ENCODE measurements around the gene ACBD4. TPM values are rescaled to one million over a fixed set of nuclear protein-coding genes. Genes with fewer than 3 reads are reported as not detected.
A peak's percentile ranks its signal among the peaks of the same experiment; 100 is the strongest.

The ACBD4 gene
- total RNA-seq, 2 experiments from 2014 or later = 12.4 to 12.6 TPM

- peaks cover 28% of the 10 kb centered on the region for H3K4me1 Mint-ChIP-seq (ENCODE audit: low read depth)
- H3K9me3 Mint-ChIP-seq = no peaks in the 10 kb centered on the region
- H3K27ac Mint-ChIP-seq = no peak overlapping the region
- DNase-seq (peak; percentile 27), ATAC-seq (no peak)
- peak overlapping the region; percentile 62 for H3K4me3 Mint-ChIP-seq
- no peaks in the 10 kb centered on the region for H3K27me3 Mint-ChIP-seq
- intact Hi-C loops (cut with micrococcal nuclease) = loop anchor here (5.0 kb wide), 1 partner anchor 173 kb away; the partner anchor contains the start of gene MAP3K14
- TF ChIP-seq, protein P1, sequence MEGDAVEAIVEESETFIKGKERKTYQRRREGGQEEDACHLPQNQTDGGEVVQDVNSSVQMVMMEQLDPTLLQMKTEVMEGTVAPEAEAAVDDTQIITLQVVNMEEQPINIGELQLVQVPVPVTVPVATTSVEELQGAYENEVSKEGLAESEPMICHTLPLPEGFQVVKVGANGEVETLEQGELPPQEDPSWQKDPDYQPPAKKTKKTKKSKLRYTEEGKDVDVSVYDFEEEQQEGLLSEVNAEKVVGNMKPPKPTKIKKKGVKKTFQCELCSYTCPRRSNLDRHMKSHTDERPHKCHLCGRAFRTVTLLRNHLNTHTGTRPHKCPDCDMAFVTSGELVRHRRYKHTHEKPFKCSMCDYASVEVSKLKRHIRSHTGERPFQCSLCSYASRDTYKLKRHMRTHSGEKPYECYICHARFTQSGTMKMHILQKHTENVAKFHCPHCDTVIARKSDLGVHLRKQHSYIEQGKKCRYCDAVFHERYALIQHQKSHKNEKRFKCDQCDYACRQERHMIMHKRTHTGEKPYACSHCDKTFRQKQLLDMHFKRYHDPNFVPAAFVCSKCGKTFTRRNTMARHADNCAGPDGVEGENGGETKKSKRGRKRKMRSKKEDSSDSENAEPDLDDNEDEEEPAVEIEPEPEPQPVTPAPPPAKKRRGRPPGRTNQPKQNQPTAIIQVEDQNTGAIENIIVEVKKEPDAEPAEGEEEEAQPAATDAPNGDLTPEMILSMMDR (IDR thresholded peaks at IDR 0.05) = no peak
- ChIA-PET CTCF (interaction anchor here (1.0 to 14.4 kb wide), 4 partner anchors 8 to 75 kb away, joined by 3 to 352 read pairs (median 4); partner anchors contain the start of gene ACBD4), POLR2A (interaction anchor here (1.1 to 1.4 kb wide), 3 partner anchors 9 to 53 kb away, joined by 4 to 5 read pairs (median 5); partner anchors contain the start of genes ACBD4 and HEXIM2)
- peaks cover 8% of the 10 kb centered on the region for H3K36me3 Mint-ChIP-seq (ENCODE audit: low read depth)
Measured at GRCh38 chr17:45144199-45145034, 8.9 kb downstream of the ACBD4 start.

DNA sequence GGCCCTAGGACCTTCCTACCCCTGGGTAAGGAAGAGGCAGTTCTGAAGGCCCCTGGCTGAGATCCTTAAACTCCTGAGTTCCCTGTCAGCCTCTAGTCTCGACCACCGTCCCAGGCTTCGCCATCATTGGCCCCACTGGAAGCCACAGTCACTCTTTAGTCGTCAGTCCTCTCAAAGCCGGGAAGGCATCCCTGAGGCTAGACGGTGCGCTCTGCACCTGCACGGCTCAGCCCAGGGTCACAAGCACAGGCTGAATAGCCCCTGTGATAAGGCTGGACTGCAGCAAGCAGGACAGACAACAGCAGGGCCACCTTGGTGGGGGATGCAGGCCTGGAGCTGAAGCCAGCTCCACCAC is 9.5 kb downstream of the ACBD4 start:
- ChIA-PET CTCF (interaction anchor here (14.4 kb wide), 1 partner anchor 9 kb away, joined by 352 read pairs; the partner anchor contains the start of gene ACBD4), POLR2A (interaction anchor here (0.9 to 8.5 kb wide), 2 partner anchors 8 to 16 kb away, joined by 5 to 64 read pairs; partner anchors contain the start of genes ACBD4 and HEXIM2)
- H3K27ac Mint-ChIP-seq = no peak overlapping the region
- no peak for DNase-seq
- peaks cover 28% of the 10 kb centered on the region for H3K4me1 Mint-ChIP-seq (ENCODE audit: low read depth)
- peaks cover 14% of the 10 kb centered on the region for H3K36me3 Mint-ChIP-seq (ENCODE audit: low read depth)
- H3K9me3 Mint-ChIP-seq = no peaks in the 10 kb centered on the region
- no peak for ATAC-seq
- TF ChIP-seq, protein P1 (IDR thresholded peaks at IDR 0.05) = no peak
- H3K27me3 Mint-ChIP-seq = no peaks in the 10 kb centered on the region
- H3K4me3 Mint-ChIP-seq = peak overlapping the region; percentile 33
- intact Hi-C loops (cut with micrococcal nuclease) = loop anchor here (5.0 kb wide), 1 partner anchor 172 kb away; the partner anchor contains the start of gene MAP3K14

DNA sequence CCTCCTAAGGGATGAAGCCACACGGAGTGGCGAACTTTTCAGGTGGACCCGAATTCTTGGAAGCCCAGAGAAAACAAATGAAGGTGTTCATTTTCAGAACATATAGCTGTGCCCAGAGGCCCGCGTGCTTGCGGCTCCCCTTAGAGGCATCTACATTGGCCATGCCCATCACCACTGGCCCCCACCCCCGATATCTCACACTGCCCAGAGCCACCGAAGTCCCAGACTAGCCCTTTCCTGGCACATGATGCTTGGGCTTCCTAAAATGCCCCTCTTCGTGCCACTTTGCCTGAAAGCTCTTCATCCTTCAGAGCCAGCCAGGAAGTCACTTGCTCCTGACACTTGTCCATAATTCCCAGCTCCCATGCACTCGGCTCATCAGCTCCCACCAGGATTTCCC is 10.7 kb downstream of the ACBD4 start:
- ChIA-PET CTCF (interaction anchor here (14.4 kb wide), 1 partner anchor 10 kb away, joined by 352 read pairs; the partner anchor contains the start of gene ACBD4), POLR2A (interaction anchor here (0.7 to 8.5 kb wide), 2 partner anchors 10 to 239 kb away, joined by 3 to 64 read pairs; partner anchors contain the start of gene ACBD4)
- peak overlapping the region; percentile 98 for H3K4me3 Mint-ChIP-seq
- TF ChIP-seq, protein P1 (IDR thresholded peaks at IDR 0.05) = no peak
- ATAC-seq (no peak), DNase-seq (no peak)
- H3K36me3 Mint-ChIP-seq (ENCODE audit: low read depth) = peaks cover 18% of the 10 kb centered on the region
- H3K27ac Mint-ChIP-seq = no peak overlapping the region
- no peaks in the 10 kb centered on the region for H3K9me3 Mint-ChIP-seq
- H3K27me3 Mint-ChIP-seq = no peaks in the 10 kb centered on the region
- H3K4me1 Mint-ChIP-seq (ENCODE audit: low read depth) = peaks cover 33% of the 10 kb centered on the region
- intact Hi-C loops (cut with micrococcal nuclease) = loop anchor here (2.0 to 5.0 kb wide), 2 partner anchors 15 to 171 kb away; partner anchors contain the start of genes HEXIM2 and MAP3K14

DNA sequence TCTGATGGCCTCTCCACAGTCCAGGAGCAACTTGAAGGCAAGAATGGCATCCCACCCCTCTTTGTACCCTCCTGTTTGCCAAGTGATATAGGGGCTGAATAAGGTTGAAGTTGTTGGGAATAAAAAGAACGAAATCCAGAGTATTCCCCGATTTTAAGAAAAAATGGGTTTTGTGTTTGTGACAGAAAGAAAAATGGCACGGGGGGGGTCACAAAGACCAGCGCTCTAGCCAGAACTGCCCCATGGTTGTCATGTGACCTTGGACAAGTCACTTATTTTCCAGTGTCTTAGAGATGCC is 11.1 kb downstream of the ACBD4 start:
- no peaks in the 10 kb centered on the region for H3K27me3 Mint-ChIP-seq
- CTCF ChIA-PET = interaction anchor here (14.4 kb wide), 1 partner anchor 10 kb away, joined by 352 read pairs; the partner anchor contains the start of gene ACBD4
- H3K4me1 Mint-ChIP-seq (ENCODE audit: low read depth) = peaks cover 37% of the 10 kb centered on the region
- peak overlapping the region; percentile 100 for H3K27ac Mint-ChIP-seq
- intact Hi-C loops (cut with micrococcal nuclease) = loop anchor here (2.0 to 5.0 kb wide), 2 partner anchors 14 to 171 kb away; partner anchors contain the start of genes HEXIM2 and MAP3K14
- ATAC-seq = no peak
- H3K36me3 Mint-ChIP-seq (ENCODE audit: low read depth) = peaks cover 18% of the 10 kb centered on the region
- POLR2A ChIA-PET = interaction anchor here (8.5 kb wide), 1 partner anchor 10 kb away, joined by 64 read pairs; the partner anchor contains the start of gene ACBD4
- no peaks in the 10 kb centered on the region for H3K9me3 Mint-ChIP-seq
- H3K4me3 Mint-ChIP-seq = peak overlapping the region; percentile 98
- no peak for DNase-seq
- TF ChIP-seq, protein P1 (IDR thresholded peaks at IDR 0.05) = no peak

Data from activated CD8-positive, alpha-beta T cell treated with anti-CD3 and anti-CD28 coated beads for 36 hours (primary cell).